Liver (tissue), 9 donors: ENCODE data around the gene ZKSCAN5. TPM values are rescaled to one million over a fixed set of nuclear protein-coding genes. Genes with fewer than 3 reads are reported as not detected.
A peak's percentile ranks its signal among the peaks of the same experiment; 100 is the strongest.

Source experiments
- DNase-seq: peaks from one replicate; pipeline ENCODE4 v3.0.0-alpha.2; 2017; ENCODE audit warnings: low spot score
- H3K27ac ChIP-seq, 2 donors: one replicate each; pipeline ENCODE4 v1.7.0; 2013; ENCODE audit warnings: inconsistent platforms in 2 of 2, low read length in 2 of 2, control low read depth in 1 of 2, low read depth in 1 of 2, mild to moderate bottlenecking in 1 of 2
- H3K27me3 ChIP-seq, 4 donors: one replicate each; pipeline versions ENCODE4 v1.6.1 to v1.7.0; 2013; ENCODE audit warnings: low read length in 3 of 4, inconsistent platforms in 1 of 4, mild to moderate bottlenecking in 1 of 4, moderate library complexity in 1 of 4; ENCODE audit not compliant: control insufficient read depth in 4 of 4, insufficient read depth in 4 of 4
- H3K36me3 ChIP-seq, 4 donors: one replicate each; pipeline versions ENCODE4 v1.6.1 to v1.7.0; 2013; ENCODE audit warnings: low read length in 3 of 4, mild to moderate bottlenecking in 3 of 4, low read depth in 1 of 4, moderate library complexity in 1 of 4; ENCODE audit not compliant: control insufficient read depth in 4 of 4, insufficient read depth in 3 of 4
- H3K4me1 ChIP-seq, 4 donors: one replicate each; pipeline versions ENCODE4 v1.6.1 to v1.7.0; 2013; ENCODE audit warnings: low read length in 3 of 4, mild to moderate bottlenecking in 3 of 4, moderate library complexity in 1 of 4; ENCODE audit not compliant: control insufficient read depth in 4 of 4, insufficient read depth in 4 of 4
- H3K4me3 ChIP-seq, 3 donors: one replicate each; pipeline versions ENCODE4 v1.6.1 to v1.7.0; 2013; ENCODE audit warnings: low read length in 3 of 3, control low read depth in 1 of 3, low read depth in 1 of 3, mild to moderate bottlenecking in 1 of 3
- H3K9ac ChIP-seq, 2 donors: one replicate each; pipeline ENCODE4 v1.7.0; 2013; ENCODE audit warnings: low read length in 2 of 2, mild to moderate bottlenecking in 2 of 2, moderate library complexity in 2 of 2, control low read depth in 1 of 2, low read depth in 1 of 2
- H3K9me3 ChIP-seq, 4 donors: one replicate each; pipeline versions ENCODE4 v1.6.1 to v1.7.0; 2013; ENCODE audit warnings: low read length in 3 of 4; ENCODE audit not compliant: control insufficient read depth in 4 of 4
- ATF3 ChIP-seq: IDR thresholded peaks from 2 replicates; pipeline ENCODE4 v1.6.1; 2016; ENCODE audit warnings: antibody characterized with exemption
- CTCF ChIP-seq: fragments of 150-350 bp; IDR thresholded peaks from 2 replicates; pipeline ENCODE4 v1.5.1; 2017; ENCODE audit warnings: improper control_type of control experiment, low read depth, low read length; ENCODE audit not compliant: missing input control
- EGR1 ChIP-seq, 2 donors: IDR thresholded peaks; 2 replicates each; pipeline ENCODE4 v1.6.1; 2016 to 2018; ENCODE audit warnings: antibody characterized with exemption in 2 of 2, low read depth in 2 of 2
- FOXA1 ChIP-seq: IDR thresholded peaks from 2 replicates; pipeline ENCODE4 v1.6.1; 2016; ENCODE audit warnings: antibody characterized with exemption
- FOXA2 ChIP-seq: IDR thresholded peaks from 2 replicates; pipeline ENCODE4 v1.6.1; 2016; ENCODE audit warnings: antibody characterized with exemption
- GABPA ChIP-seq, 2 donors: IDR thresholded peaks in 1 of 2; conservative IDR thresholded peaks in 1 of 2; 2 replicates each; pipeline ENCODE4 v1.6.1; 2016; ENCODE audit warnings: antibody characterized with exemption in 2 of 2, mild to moderate bottlenecking in 1 of 2, moderate library complexity in 1 of 2
- HNF4A ChIP-seq, 2 donors: conservative IDR thresholded peaks; 2 replicates each; pipeline ENCODE4 v1.6.1; 2016; ENCODE audit warnings: antibody characterized with exemption in 2 of 2, mild to moderate bottlenecking in 2 of 2
- HNF4G ChIP-seq: IDR thresholded peaks from 2 replicates; pipeline ENCODE4 v1.6.1; 2016; ENCODE audit warnings: antibody characterized with exemption
- JUND ChIP-seq, 2 donors: IDR thresholded peaks; 2 replicates each; pipeline ENCODE4 v1.6.1; 2016; ENCODE audit warnings: antibody characterized with exemption in 2 of 2
- NR2F2 ChIP-seq: IDR thresholded peaks from 2 replicates; pipeline ENCODE4 v1.6.1; 2016; ENCODE audit warnings: antibody characterized with exemption
- RAD21 ChIP-seq, 2 donors: IDR thresholded peaks; 2 replicates each; pipeline ENCODE4 v1.6.1; 2016; ENCODE audit warnings: antibody characterized with exemption in 2 of 2, mild to moderate bottlenecking in 2 of 2
- RXRA ChIP-seq, 2 donors: IDR thresholded peaks; 2 replicates each; pipeline ENCODE4 v1.6.1; 2017 to 2018; ENCODE audit warnings: antibody characterized with exemption in 2 of 2, mild to moderate bottlenecking in 1 of 2
- SP1 ChIP-seq: IDR thresholded peaks from 2 replicates; pipeline ENCODE4 v1.6.1; 2018; ENCODE audit warnings: antibody characterized with exemption, mild to moderate bottlenecking
- TAF1 ChIP-seq: conservative IDR thresholded peaks from 2 replicates; pipeline ENCODE4 v1.6.1; 2016; ENCODE audit warnings: antibody characterized with exemption, mild to moderate bottlenecking
- YY1 ChIP-seq: IDR thresholded peaks from 2 replicates; pipeline ENCODE4 v1.6.1; 2016; ENCODE audit warnings: antibody characterized with exemption, mild to moderate bottlenecking
- ZBTB33 ChIP-seq: IDR thresholded peaks from 2 replicates; pipeline ENCODE4 v1.6.1; 2016; ENCODE audit warnings: antibody characterized with exemption
- WGBS: extraction: QIAGEN DNeasy Blood & Tissue Kit; methylation state at CpG from one replicate; pipeline ENCODE4 v1.1.7; 2013; 5-methylcytosine and 5-hydroxymethylcytosine counted together
- polyA plus RNA-seq, 2 donors: library from polyadenylated mRNA; stranded (reverse) in 1 of 2; unstranded in 1 of 2; fragments of 200-250 nt in 1 of 2; fragments of >200 nt in 1 of 2; fragmentation: Nextera tagmentation in 1 of 2; extraction: Ambion mirVana in 1 of 2; gene quantifications; one replicate each; pipeline versions ENCODE4 v1.2.1 to v1.2.3, GENCODE V29; 2013 to 2015
- total RNA-seq, 2 donors: library from RNA; depleted of rRNA; stranded (reverse); fragments of >200 nt; gene quantifications; one replicate each; pipeline ENCODE4 v1.2.3, GENCODE V29; 2014
- TF ChIP-seq, protein P1 (sequence below): IDR thresholded peaks from 2 replicates; pipeline ENCODE4 v1.6.1; 2016; ENCODE audit warnings: antibody characterized with exemption, mild to moderate bottlenecking
- donor health status: healthy.
- donor health status: healthy.
- donor health status: healthy.
- donor health status: healthy.
- donor health status: healthy.

ZKSCAN5 gene
- total and polyA plus RNA-seq, 4 donors = 1.7 to 5.4 (median 3.4) TPM

DNA sequence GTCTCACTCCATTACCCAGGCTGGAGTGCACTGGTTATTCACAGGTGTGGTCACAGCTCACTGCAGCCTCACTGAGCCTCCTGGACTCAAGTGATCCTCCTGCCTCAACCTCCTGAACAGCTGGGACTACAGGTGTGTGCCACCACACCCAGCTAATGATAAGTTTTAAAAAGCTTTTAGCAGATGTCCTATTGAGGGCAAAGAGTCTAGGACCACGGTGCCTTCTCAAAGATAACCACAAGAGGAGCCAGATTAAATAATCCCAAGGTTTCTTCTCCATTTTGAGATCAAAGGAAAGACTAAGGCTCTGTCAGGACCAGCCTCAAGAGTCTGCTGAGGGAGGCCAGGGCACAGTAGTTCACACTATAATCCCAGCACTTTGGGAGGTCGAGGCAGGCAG lies 43.2 kb upstream of the ZKSCAN5 start:
- Histone ChIP-seq H3K4me1 (peaks cover 3 to 22% (median 14%) of the 10 kb centered on the region in 4 donors), H3K9ac (no peak overlapping the region), H3K27me3 (no peaks in the 10 kb centered on the region), H3K9me3 (no peaks in the 10 kb centered on the region), H3K27ac (no peak overlapping the region), H3K4me3 (no peak overlapping the region), H3K36me3 (peaks cover 14 to 46% (median 25%) of the 10 kb centered on the region in 4 donors)
- 97% methylated on average over 2 of the region's 2 CpGs for WGBS
- DNase-seq = no peak
- TF ChIP-seq RXRA (IDR thresholded peaks at IDR 0.05) (no peak), NR2F2 (no peak), FOXA2 (no peak), SP1 (no peak), GABPA (IDR thresholded peaks at IDR 0.05 in 1 of 2, conservative IDR thresholded peaks at IDR 0.05 in 1 of 2) (no peak), YY1 (no peak), CTCF (no peak), ATF3 (no peak), FOXA1 (no peak), HNF4G (no peak), HNF4A (conservative IDR thresholded peaks at IDR 0.05) (no peak), JUND (IDR thresholded peaks at IDR 0.05) (no peak), RAD21 (IDR thresholded peaks at IDR 0.05) (no peak), TAF1 (no peak), ZBTB33 (no peak), EGR1 (IDR thresholded peaks at IDR 0.05; ENCODE audit: low read depth in 2 of 2) (no peak)
- TF ChIP-seq, protein P1, sequence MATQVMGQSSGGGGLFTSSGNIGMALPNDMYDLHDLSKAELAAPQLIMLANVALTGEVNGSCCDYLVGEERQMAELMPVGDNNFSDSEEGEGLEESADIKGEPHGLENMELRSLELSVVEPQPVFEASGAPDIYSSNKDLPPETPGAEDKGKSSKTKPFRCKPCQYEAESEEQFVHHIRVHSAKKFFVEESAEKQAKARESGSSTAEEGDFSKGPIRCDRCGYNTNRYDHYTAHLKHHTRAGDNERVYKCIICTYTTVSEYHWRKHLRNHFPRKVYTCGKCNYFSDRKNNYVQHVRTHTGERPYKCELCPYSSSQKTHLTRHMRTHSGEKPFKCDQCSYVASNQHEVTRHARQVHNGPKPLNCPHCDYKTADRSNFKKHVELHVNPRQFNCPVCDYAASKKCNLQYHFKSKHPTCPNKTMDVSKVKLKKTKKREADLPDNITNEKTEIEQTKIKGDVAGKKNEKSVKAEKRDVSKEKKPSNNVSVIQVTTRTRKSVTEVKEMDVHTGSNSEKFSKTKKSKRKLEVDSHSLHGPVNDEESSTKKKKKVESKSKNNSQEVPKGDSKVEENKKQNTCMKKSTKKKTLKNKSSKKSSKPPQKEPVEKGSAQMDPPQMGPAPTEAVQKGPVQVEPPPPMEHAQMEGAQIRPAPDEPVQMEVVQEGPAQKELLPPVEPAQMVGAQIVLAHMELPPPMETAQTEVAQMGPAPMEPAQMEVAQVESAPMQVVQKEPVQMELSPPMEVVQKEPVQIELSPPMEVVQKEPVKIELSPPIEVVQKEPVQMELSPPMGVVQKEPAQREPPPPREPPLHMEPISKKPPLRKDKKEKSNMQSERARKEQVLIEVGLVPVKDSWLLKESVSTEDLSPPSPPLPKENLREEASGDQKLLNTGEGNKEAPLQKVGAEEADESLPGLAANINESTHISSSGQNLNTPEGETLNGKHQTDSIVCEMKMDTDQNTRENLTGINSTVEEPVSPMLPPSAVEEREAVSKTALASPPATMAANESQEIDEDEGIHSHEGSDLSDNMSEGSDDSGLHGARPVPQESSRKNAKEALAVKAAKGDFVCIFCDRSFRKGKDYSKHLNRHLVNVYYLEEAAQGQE = no peak

GRCh38 chr7:99465421-99465768 lies 39.1 kb upstream of the ZKSCAN5 start:
- H3K9me3 ChIP-seq = no peaks in the 10 kb centered on the region
- peak overlapping the region; percentile 78 to 87 for H3K27ac ChIP-seq
- DNase-seq = no peak

More at GRCh38 chr7:99465421-99465768, 39.1 kb upstream of the ZKSCAN5 start:
- H3K4me3 ChIP-seq = peak overlapping the region; percentile 70 to 99 (median 84)
- 3% methylated on average over 9 of the region's 9 CpGs for WGBS
- no peaks in the 10 kb centered on the region for H3K27me3 ChIP-seq
- peaks cover 3 to 29% (median 14%) of the 10 kb centered on the region in 4 donors for H3K4me1 ChIP-seq
- peak overlapping the region; percentile 59 to 96 for H3K9ac ChIP-seq
- peaks cover 0 to 7% (median 4%) of the 10 kb centered on the region in 4 donors for H3K36me3 ChIP-seq
- TF ChIP-seq FOXA2 (no peak), HNF4A (conservative IDR thresholded peaks at IDR 0.05) (peak in 1 of 2 donors; percentile 14)
